Middle frontal gyrus (tissue), 1 donor: Measurements from ENCODE around the gene ARID5B.
A peak's percentile ranks its signal among the peaks of the same experiment; 100 is the strongest.

Source experiments
- DNase-seq: peaks from one replicate; pipeline ENCODE4 v3.0.0-alpha.2; 2015; ENCODE audit warnings: low spot score; ENCODE audit errors: extremely low spot score

ARID5B gene

GRCh38 chr10:62095181-62096122 lies 194.0 kb downstream of the ARID5B start:
- peak; percentile 36 for DNase-seq

- DNase-seq = no peak
Observed at GRCh38 chr10:62096256-62096933, 194.9 kb downstream of the ARID5B start.

GRCh38 chr10:62098278-62099121 lies 197.0 kb downstream of the ARID5B start:
- DNase-seq = no peak

GRCh38 chr10:62099299-62099698 lies 197.8 kb downstream of the ARID5B start:
- DNase-seq = no peak

- DNase-seq = no peak
Observed at GRCh38 chr10:62103857-62104256, 202.4 kb downstream of the ARID5B start.

- no peak for DNase-seq
Observed at GRCh38 chr10:62106929-62107519, 205.5 kb downstream of the ARID5B start.

- no peak for DNase-seq
Observed at GRCh38 chr10:62108759-62109586, 207.5 kb downstream of the ARID5B start.

- no peak for DNase-seq
Observed at GRCh38 chr10:62109587-62110293, 208.2 kb downstream of the ARID5B start.

- DNase-seq = no peak
Observed at GRCh38 chr10:62112300-62112699, 210.8 kb downstream of the ARID5B start.

GRCh38 chr10:62112963-62113362 lies 211.5 kb downstream of the ARID5B start:
- DNase-seq = no peak

GRCh38 chr10:62113680-62114079 lies 212.2 kb downstream of the ARID5B start:
- DNase-seq = no peak

- no peak for DNase-seq
Observed at GRCh38 chr10:62115321-62115720, 213.8 kb downstream of the ARID5B start.

- no peak for DNase-seq
Observed at GRCh38 chr10:62115842-62116241, 214.3 kb downstream of the ARID5B start.

GRCh38 chr10:62116896-62117295 lies 215.4 kb downstream of the ARID5B start:
- no peak for DNase-seq

GRCh38 chr10:62121187-62121530 lies 219.7 kb downstream of the ARID5B start:
- DNase-seq = no peak

- no peak for DNase-seq
Observed at GRCh38 chr10:62127975-62128374, 226.5 kb downstream of the ARID5B start.

GRCh38 chr10:62130948-62131347 lies 229.4 kb downstream of the ARID5B start:
- no peak for DNase-seq

GRCh38 chr10:62131724-62132123 lies 230.2 kb downstream of the ARID5B start:
- DNase-seq = no peak

- DNase-seq = no peak
Observed at GRCh38 chr10:62133618-62134017, 232.1 kb downstream of the ARID5B start.

- no peak for DNase-seq
Observed at GRCh38 chr10:62136931-62137330, 235.4 kb downstream of the ARID5B start.
